K562 (cell line): ENCODE data around the gene SFXN5. TPM values are rescaled to one million over a fixed set of nuclear protein-coding genes. Genes with fewer than 3 reads are reported as not detected.

ENCODE experiments used
- ATAC-seq: fragments of 200-7000 bp; cut with Tn5 transposase; 3 replicates; pipeline ENCODE4 v1.9.1; 2020; ENCODE audit warnings: moderate library complexity
- BruUV-seq: library from RNA; stranded (reverse); fragments of 400-500 nt; replicated peaks from 2 replicates; lab custom pipeline; 2021; lab: Mats Ljungman, UMichigan
- CTCF ChIA-PET: fragments of 300-600 bp; formaldehyde crosslinking; extraction: SDS; loops from one replicate; lab custom pipeline; 2021; ENCODE audit warnings: low intra/inter-chr PET ratio; lab: Yijun Ruan, JAX
- POLR2A ChIA-PET: fragments of 300-600, 350-650 bp; sonication (Branson Sonifier 250); formaldehyde crosslinking; extraction: SDS; loops from one replicate; lab custom pipeline; 2021; ENCODE audit warnings: antibody characterized with exemption, inconsistent platforms; lab: Yijun Ruan, JAX
- DNase-seq, 4 experiments: peaks; one replicate each; pipeline versions ENCODE4 v3.0.0 to v3.0.0-alpha.2; 2011 to 2018; ENCODE audit warnings: low spot score in 3 of 4, mixed read lengths in 3 of 4; ENCODE audit errors: extremely low read depth in 1 of 4
- FAIRE-seq: peaks from 2 replicates; lab custom pipeline; 2011; peaks lifted over from hg19 to GRCh38; lab: Jason Lieb, UNC
- H2AFZ ChIP-seq: 2 replicates; pipeline ENCODE4 v1.6.0; 2011; ENCODE audit warnings: low read depth, low read length, control low read depth, inconsistent platforms
- H3K27ac ChIP-seq: fragments of 200-600 bp; 3 replicates; pipeline ENCODE4 v1.8.0; 2011; ENCODE audit warnings: low read depth, mild to moderate bottlenecking, control low read depth, inconsistent platforms, low read length, moderate library complexity, mixed read lengths; ENCODE audit errors: extremely low read depth
- H3K27me3 ChIP-seq, 2 experiments: fragments of 300-600 bp in 1 of 2; 2 replicates in 1 of 2; 3 replicates in 1 of 2; pipeline versions ENCODE4 v1.6.0 to v1.8.0; 2011; ENCODE audit warnings: inconsistent platforms in 2 of 2, low read length in 2 of 2, mild to moderate bottlenecking in 1 of 2, mixed read lengths in 1 of 2, moderate library complexity in 1 of 2; ENCODE audit not compliant: control insufficient read depth in 2 of 2, insufficient read depth in 2 of 2
- H3K36me3 ChIP-seq: fragments of 300-600 bp; 3 replicates; pipeline ENCODE4 v1.8.0; 2011; ENCODE audit warnings: mild to moderate bottlenecking, low read length, inconsistent platforms; ENCODE audit not compliant: control insufficient read depth, insufficient read depth
- H3K4me1 ChIP-seq, 2 experiments: fragments of 200-600 bp in 1 of 2; replicated peaks in 1 of 2; 2 replicates in 1 of 2; 3 replicates in 1 of 2; pipeline versions ENCODE4 v1.5.1 to v1.8.0; 2011; ENCODE audit warnings: inconsistent platforms in 2 of 2, low read length in 2 of 2, mild to moderate bottlenecking in 1 of 2, mixed read lengths in 1 of 2, moderate library complexity in 1 of 2; ENCODE audit not compliant: control insufficient read depth in 2 of 2, insufficient read depth in 2 of 2
- H3K4me2 ChIP-seq: 2 replicates; pipeline ENCODE4 v1.6.1; 2011; ENCODE audit warnings: low read length, control low read depth, inconsistent platforms, mixed read lengths; ENCODE audit not compliant: insufficient read depth
- H3K4me3 ChIP-seq: fragments of 200-600 bp; sonication (generic), shearing (Covaris generic); 2 replicates; pipeline ENCODE4 v1.5.1; 2016; ENCODE audit warnings: control low read depth, inconsistent platforms
- H3K79me2 ChIP-seq: fragments of 200-600 bp; 3 replicates; pipeline ENCODE4 v1.8.0; 2011; ENCODE audit warnings: low read length, inconsistent platforms; ENCODE audit not compliant: control insufficient read depth, insufficient read depth
- H3K9ac ChIP-seq, 2 experiments: 2 replicates each; pipeline versions ENCODE4 v1.6.0 to v1.6.1; 2011; ENCODE audit warnings: low read depth in 2 of 2, low read length in 2 of 2, control low read depth in 1 of 2, inconsistent platforms in 1 of 2, mild to moderate bottlenecking in 1 of 2, mixed read lengths in 1 of 2; ENCODE audit not compliant: insufficient read depth in 1 of 2
- H3K9me1 ChIP-seq: one replicate; pipeline ENCODE4 v1.6.0; 2011; ENCODE audit warnings: inconsistent platforms, mild to moderate bottlenecking, low read length, moderate library complexity; ENCODE audit not compliant: control insufficient read depth, insufficient read depth
- H3K9me3 ChIP-seq: replicated peaks from 2 replicates; pipeline ENCODE4 v1.5.1; 2011; ENCODE audit warnings: low read depth, low read length, inconsistent platforms; ENCODE audit not compliant: control insufficient read depth, insufficient read depth
- H4K20me1 ChIP-seq: replicated peaks from 2 replicates; pipeline ENCODE4 v1.6.1; 2011; ENCODE audit warnings: low read length, inconsistent platforms, mixed read lengths; ENCODE audit not compliant: control insufficient read depth, insufficient read depth
- KDM1A ChIP-seq, 2 experiments: fragments of 450-650 bp; IDR thresholded peaks; 2 replicates each; pipeline ENCODE4 v1.6.1; 2016; ENCODE audit warnings: mild to moderate bottlenecking in 2 of 2
- MEF2D ChIP-seq: conservative IDR thresholded peaks from 2 replicates; pipeline ENCODE4 v1.6.1; 2016; ENCODE audit warnings: low read depth, missing genetic modification characterization, missing compliant biosample characterization
- NCOA2 ChIP-seq, 2 experiments: fragments of 450-650 bp; IDR thresholded peaks; 2 replicates each; pipeline ENCODE4 v1.6.1; 2018; ENCODE audit warnings: mild to moderate bottlenecking in 2 of 2, moderate library complexity in 1 of 2; ENCODE audit not compliant: partially characterized antibody in 2 of 2
- NRF1 ChIP-seq, 2 experiments: fragments of 450-650 bp; IDR thresholded peaks in 1 of 2; conservative IDR thresholded peaks in 1 of 2; 2 replicates each; pipeline ENCODE4 v1.6.1; 2014; ENCODE audit warnings: mild to moderate bottlenecking in 2 of 2
- SMARCE1 ChIP-seq: fragments of 450-650 bp; IDR thresholded peaks from 2 replicates; pipeline ENCODE4 v1.7.1; 2016; ENCODE audit warnings: mild to moderate bottlenecking
- ZFPM2 ChIP-seq: fragments of 250-450 bp; sonication (Bioruptor Pico); IDR thresholded peaks from 2 replicates; pipeline ENCODE4 v1.5.1; 2022; ENCODE audit warnings: mild to moderate bottlenecking
- ZNF354B ChIP-seq: fragments of 250-450 bp; sonication (Bioruptor Pico); IDR thresholded peaks from 2 replicates; pipeline ENCODE4 v1.4.0; 2020
- WGBS: fragments of 100-300 bp; shearing (Covaris generic); methylation state at CpG from one replicate; pipeline ENCODE4 v1.1.6; 2016; ENCODE audit warnings: low coverage, mixed read lengths; ENCODE audit not compliant: insufficient coverage; ENCODE audit errors: missing lambda C conversion rate; 5-methylcytosine and 5-hydroxymethylcytosine counted together
- in situ Hi-C: fragments of 300-500 bp; cut with MboI; formaldehyde crosslinking; loops from 4 replicates; pipeline ENCODE4 v1.15.0; 2018; ENCODE audit warnings: inconsistent platforms, mixed read lengths
- intact Hi-C: fragments of 100-400 bp; cut with micrococcal nuclease; formaldehyde crosslinking; loops from 2 replicates; pipeline ENCODE4 v1.14.2; 2022
- polyA plus RNA-seq, 8 experiments: library from polyadenylated mRNA; depleted of rRNA in 4 of 8; stranded (reverse) in 5 of 8; unstranded in 3 of 8; fragments of >200 nt; fragmentation: Nextera tagmentation in 2 of 8; fragmentation: Illumina TruSeq in 1 of 8; extraction: Ambion mirVana in 2 of 8; extraction: Trizol in 1 of 8; gene quantifications; 2 replicates each; pipeline versions ENCODE4 v1.2.1 to v1.2.3, GENCODE V29; 2011 to 2014; ENCODE audit warnings: inconsistent platforms in 1 of 8, missing spikeins in 1 of 8
- total RNA-seq, 7 experiments: library from RNA; depleted of rRNA in 6 of 7; stranded (reverse); fragments of >200 nt in 6 of 7; fragmentation: Illumina TruSeq in 2 of 7; extraction: Trizol in 2 of 7; gene quantifications; 2 replicates each; pipeline versions ENCODE4 v1.2.1 to v1.2.3, GENCODE V29; 2011 to 2021; ENCODE audit warnings: low replicate concordance in 1 of 7
- TF ChIP-seq, protein P1 (sequence below): sonication (generic); IDR thresholded peaks from 2 replicates; pipeline ENCODE4 v1.6.1; 2016
- TF ChIP-seq, protein P2 (sequence below): fragments of 450-650 bp; formaldehyde crosslinking; IDR thresholded peaks from 2 replicates; pipeline ENCODE4 v1.4.0; 2020; ENCODE audit warnings: mild to moderate bottlenecking, moderate library complexity
- TF ChIP-seq, protein P3 (sequence below): IDR thresholded peaks from 2 replicates; pipeline ENCODE4 v1.6.1; 2011; ENCODE audit not compliant: insufficient read length; ENCODE audit errors: extremely low read depth
- TF ChIP-seq, protein P4 (sequence below): fragments of 250-450 bp; sonication (Bioruptor Pico); IDR thresholded peaks from 2 replicates; pipeline ENCODE4 v1.4.0; 2020; ENCODE audit warnings: mild to moderate bottlenecking
- TF ChIP-seq, protein P5 (sequence below): IDR thresholded peaks from 2 replicates; pipeline ENCODE4 v1.6.1; 2016; ENCODE audit warnings: missing genetic modification characterization, missing compliant biosample characterization

The SFXN5 gene
- total and polyA plus RNA-seq, 9 of the 15 experiments (the other 6 are each of a cell fraction or from before 2014, with no cell fraction given): 8.3 to 22.6 (median 16.0) TPM

DNA sequence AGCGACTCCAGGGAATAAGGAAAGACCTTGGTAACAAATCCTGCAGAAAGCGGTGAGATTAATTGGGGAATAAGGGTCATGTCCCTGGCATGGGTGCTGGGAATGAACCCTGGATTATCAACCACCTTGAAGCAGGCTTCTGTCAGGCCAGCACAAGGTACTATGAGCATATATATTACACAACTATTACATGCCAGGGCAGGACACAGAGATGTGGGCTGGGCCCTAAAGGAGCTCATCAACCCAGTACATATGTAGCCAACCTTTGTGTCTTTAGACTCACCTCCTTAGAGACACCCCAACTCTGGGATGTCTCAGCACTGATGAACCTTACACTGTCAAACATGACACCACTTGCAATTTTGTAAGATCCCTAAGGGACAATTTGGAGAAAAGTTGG, 3.4 kb downstream of the SFXN5 start:
- H3K4me3 ChIP-seq: peak overlapping the region; percentile 68; the same call in 1 of the 2 replicates
- H3K9me1 ChIP-seq: no peaks in the 10 kb centered on the region
- ChIA-PET CTCF (no interaction called here), POLR2A (no interaction called here)
- DNase-seq (no peak), ATAC-seq (no peak), FAIRE-seq (no peak)
- no peaks in the 10 kb centered on the region for H3K9me3 ChIP-seq
- peak overlapping the region; percentile 92 for H3K4me2 ChIP-seq
- WGBS: 100% methylated on average over 2 of the region's 2 CpGs
- no peak overlapping the region for H2AFZ ChIP-seq
- peaks cover 16% of the 10 kb centered on the region for H3K36me3 ChIP-seq
- peaks cover 79% of the 10 kb centered on the region for H3K79me2 ChIP-seq
- H3K27me3 ChIP-seq: no peaks in the 10 kb centered on the region
- H3K4me1 ChIP-seq: peaks cover 34 to 43% of the 10 kb centered on the region in 2 experiments
- BruUV-seq: TSS peak; percentile 21
- peak overlapping the region; percentile 95; the same call in 2 of the 3 replicates for H3K27ac ChIP-seq
- H4K20me1 ChIP-seq: peaks cover 5% of the 10 kb centered on the region; the same call in 1 of the 2 replicates
- intact Hi-C loops (no loop called here), in situ Hi-C loops (no loop called here)
- H3K9ac ChIP-seq: peak overlapping the region in 1 of 2 experiments; percentile 30; a peak in 2 of 4 replicates
- TF ChIP-seq MEF2D (tag): no peak
- no peak for TF ChIP-seq NRF1 (conservative IDR thresholded peaks at IDR 0.05 in 1 of 2, IDR thresholded peaks at IDR 0.05 in 1 of 2)
- TF ChIP-seq SMARCE1: no peak
- TF ChIP-seq, protein P1, sequence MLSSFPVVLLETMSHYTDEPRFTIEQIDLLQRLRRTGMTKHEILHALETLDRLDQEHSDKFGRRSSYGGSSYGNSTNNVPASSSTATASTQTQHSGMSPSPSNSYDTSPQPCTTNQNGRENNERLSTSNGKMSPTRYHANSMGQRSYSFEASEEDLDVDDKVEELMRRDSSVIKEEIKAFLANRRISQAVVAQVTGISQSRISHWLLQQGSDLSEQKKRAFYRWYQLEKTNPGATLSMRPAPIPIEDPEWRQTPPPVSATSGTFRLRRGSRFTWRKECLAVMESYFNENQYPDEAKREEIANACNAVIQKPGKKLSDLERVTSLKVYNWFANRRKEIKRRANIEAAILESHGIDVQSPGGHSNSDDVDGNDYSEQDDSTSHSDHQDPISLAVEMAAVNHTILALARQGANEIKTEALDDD: no peak
- no peak for TF ChIP-seq NCOA2 (IDR thresholded peaks at IDR 0.05; ENCODE audit: partially characterized antibody in 2 of 2)
- TF ChIP-seq, protein P2, sequence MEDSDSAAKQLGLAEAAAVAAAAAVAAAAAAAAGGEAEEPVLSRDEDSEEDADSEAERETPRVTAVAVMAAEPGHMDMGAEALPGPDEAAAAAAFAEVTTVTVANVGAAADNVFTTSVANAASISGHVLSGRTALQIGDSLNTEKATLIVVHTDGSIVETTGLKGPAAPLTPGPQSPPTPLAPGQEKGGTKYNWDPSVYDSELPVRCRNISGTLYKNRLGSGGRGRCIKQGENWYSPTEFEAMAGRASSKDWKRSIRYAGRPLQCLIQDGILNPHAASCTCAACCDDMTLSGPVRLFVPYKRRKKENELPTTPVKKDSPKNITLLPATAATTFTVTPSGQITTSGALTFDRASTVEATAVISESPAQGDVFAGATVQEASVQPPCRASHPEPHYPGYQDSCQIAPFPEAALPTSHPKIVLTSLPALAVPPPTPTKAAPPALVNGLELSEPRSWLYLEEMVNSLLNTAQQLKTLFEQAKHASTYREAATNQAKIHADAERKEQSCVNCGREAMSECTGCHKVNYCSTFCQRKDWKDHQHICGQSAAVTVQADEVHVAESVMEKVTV: no peak
- TF ChIP-seq, protein P3, sequence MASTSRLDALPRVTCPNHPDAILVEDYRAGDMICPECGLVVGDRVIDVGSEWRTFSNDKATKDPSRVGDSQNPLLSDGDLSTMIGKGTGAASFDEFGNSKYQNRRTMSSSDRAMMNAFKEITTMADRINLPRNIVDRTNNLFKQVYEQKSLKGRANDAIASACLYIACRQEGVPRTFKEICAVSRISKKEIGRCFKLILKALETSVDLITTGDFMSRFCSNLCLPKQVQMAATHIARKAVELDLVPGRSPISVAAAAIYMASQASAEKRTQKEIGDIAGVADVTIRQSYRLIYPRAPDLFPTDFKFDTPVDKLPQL: no peak
- TF ChIP-seq KDM1A (IDR thresholded peaks at IDR 0.05): no peak
- no peak for TF ChIP-seq ZFPM2 (CRISPR knock-in tag)
- TF ChIP-seq, protein P4, sequence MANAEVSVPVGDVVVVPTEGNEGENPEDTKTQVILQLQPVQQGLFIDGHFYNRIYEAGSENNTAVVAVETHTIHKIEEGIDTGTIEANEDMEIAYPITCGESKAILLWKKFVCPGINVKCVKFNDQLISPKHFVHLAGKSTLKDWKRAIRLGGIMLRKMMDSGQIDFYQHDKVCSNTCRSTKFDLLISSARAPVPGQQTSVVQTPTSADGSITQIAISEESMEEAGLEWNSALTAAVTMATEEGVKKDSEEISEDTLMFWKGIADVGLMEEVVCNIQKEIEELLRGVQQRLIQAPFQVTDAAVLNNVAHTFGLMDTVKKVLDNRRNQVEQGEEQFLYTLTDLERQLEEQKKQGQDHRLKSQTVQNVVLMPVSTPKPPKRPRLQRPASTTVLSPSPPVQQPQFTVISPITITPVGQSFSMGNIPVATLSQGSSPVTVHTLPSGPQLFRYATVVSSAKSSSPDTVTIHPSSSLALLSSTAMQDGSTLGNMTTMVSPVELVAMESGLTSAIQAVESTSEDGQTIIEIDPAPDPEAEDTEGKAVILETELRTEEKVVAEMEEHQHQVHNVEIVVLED: no peak
- TF ChIP-seq, protein P5, sequence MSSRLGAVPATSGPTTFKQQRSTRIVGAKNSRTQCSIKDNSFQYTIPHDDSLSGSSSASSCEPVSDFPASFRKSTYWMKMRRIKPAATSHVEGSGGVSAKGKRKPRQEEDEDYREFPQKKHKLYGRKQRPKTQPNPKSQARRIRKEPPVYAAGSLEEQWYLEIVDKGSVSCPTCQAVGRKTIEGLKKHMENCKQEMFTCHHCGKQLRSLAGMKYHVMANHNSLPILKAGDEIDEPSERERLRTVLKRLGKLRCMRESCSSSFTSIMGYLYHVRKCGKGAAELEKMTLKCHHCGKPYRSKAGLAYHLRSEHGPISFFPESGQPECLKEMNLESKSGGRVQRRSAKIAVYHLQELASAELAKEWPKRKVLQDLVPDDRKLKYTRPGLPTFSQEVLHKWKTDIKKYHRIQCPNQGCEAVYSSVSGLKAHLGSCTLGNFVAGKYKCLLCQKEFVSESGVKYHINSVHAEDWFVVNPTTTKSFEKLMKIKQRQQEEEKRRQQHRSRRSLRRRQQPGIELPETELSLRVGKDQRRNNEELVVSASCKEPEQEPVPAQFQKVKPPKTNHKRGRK (tag): no peak
- no peak for TF ChIP-seq ZNF354B (CRISPR knock-in tag)
